Ectodermal cell (in vitro differentiated cells): ENCODE data around the gene DPH3.

ENCODE experiments used
- H3K27ac ChIP-seq: 2 replicates; pipeline ENCODE4 v1.7.0; 2013; ENCODE audit warnings: mild to moderate bottlenecking, low read depth, low read length; ENCODE audit not compliant: insufficient read depth, poor library complexity, severe bottlenecking
- H3K27me3 ChIP-seq: 2 replicates; pipeline ENCODE4 v1.7.0; 2013; ENCODE audit warnings: mild to moderate bottlenecking, low read length; ENCODE audit not compliant: insufficient read depth, control insufficient read depth, poor library complexity, severe bottlenecking
- H3K36me3 ChIP-seq: one replicate; pipeline ENCODE4 v1.7.0; 2013; ENCODE audit warnings: low read length; ENCODE audit not compliant: control insufficient read depth, insufficient read depth
- H3K4me1 ChIP-seq: one replicate; pipeline ENCODE4 v1.7.0; 2013; ENCODE audit warnings: low read length; ENCODE audit not compliant: control insufficient read depth, insufficient read depth
- H3K4me3 ChIP-seq: 2 replicates; pipeline ENCODE4 v1.7.0; 2013; ENCODE audit warnings: low read depth, low read length, control low read depth; ENCODE audit not compliant: insufficient read depth
- H3K9me3 ChIP-seq: 2 replicates; pipeline ENCODE4 v1.7.0; 2013; ENCODE audit warnings: mild to moderate bottlenecking, low read length, moderate library complexity; ENCODE audit not compliant: control insufficient read depth
- WGBS, 2 experiments: methylation state at CpG; one replicate each; pipeline ENCODE4 v1.1.7; 2013; ENCODE audit warnings: missing lambda C conversion rate in 2 of 2; 5-methylcytosine and 5-hydroxymethylcytosine counted together

Gene DPH3

GRCh38 chr3:16248556-16248955, 16.2 kb downstream of the DPH3 start:
- H3K27ac ChIP-seq: no peak overlapping the region
- no peaks in the 10 kb centered on the region for H3K27me3 ChIP-seq
- whole genome bisulfite sequencing, 2 experiments: 86 to 87% methylated on average over 5 of the region's 5 CpGs
- no peaks in the 10 kb centered on the region for H3K9me3 ChIP-seq
- H3K4me1 ChIP-seq: no peaks in the 10 kb centered on the region
- no peak overlapping the region for H3K4me3 ChIP-seq
- no peaks in the 10 kb centered on the region for H3K36me3 ChIP-seq

GRCh38 chr3:16247282-16248061, 17.3 kb downstream of the DPH3 start:
- Histone ChIP-seq H3K36me3 (no peaks in the 10 kb centered on the region), H3K27me3 (no peaks in the 10 kb centered on the region), H3K4me1 (no peaks in the 10 kb centered on the region), H3K9me3 (no peaks in the 10 kb centered on the region), H3K4me3 (no peak overlapping the region), H3K27ac (no peak overlapping the region)
- WGBS, 2 experiments: 43 to 45% methylated on average over 16 of the region's 17 CpGs

GRCh38 chr3:16245609-16246008, 19.1 kb downstream of the DPH3 start:
- no peaks in the 10 kb centered on the region for H3K36me3 ChIP-seq
- H3K27me3 ChIP-seq: no peaks in the 10 kb centered on the region
- H3K9me3 ChIP-seq: no peaks in the 10 kb centered on the region
- 95 to 96% methylated on average over 3 of the region's 3 CpGs for WGBS, 2 experiments
- no peak overlapping the region for H3K4me3 ChIP-seq
- H3K4me1 ChIP-seq: no peaks in the 10 kb centered on the region
- no peak overlapping the region for H3K27ac ChIP-seq

GRCh38 chr3:16243706-16244490, 20.8 kb downstream of the DPH3 start:
- Histone ChIP-seq H3K27ac (no peak overlapping the region), H3K9me3 (no peaks in the 10 kb centered on the region), H3K4me1 (no peaks in the 10 kb centered on the region), H3K27me3 (no peaks in the 10 kb centered on the region), H3K36me3 (no peaks in the 10 kb centered on the region), H3K4me3 (no peak overlapping the region)
- 89 to 92% methylated on average over 9 of the region's 9 CpGs for whole genome bisulfite sequencing, 2 experiments

- Histone ChIP-seq H3K4me1 (no peaks in the 10 kb centered on the region), H3K27ac (no peak overlapping the region), H3K36me3 (no peaks in the 10 kb centered on the region), H3K9me3 (no peaks in the 10 kb centered on the region), H3K27me3 (no peaks in the 10 kb centered on the region), H3K4me3 (no peak overlapping the region)
- WGBS, 2 experiments: 81 to 89% methylated on average over 5 of the region's 5 CpGs
Observed at GRCh38 chr3:16242177-16242576, 22.6 kb downstream of the DPH3 start.

GRCh38 chr3:16241225-16241624, 23.5 kb downstream of the DPH3 start:
- Histone ChIP-seq H3K4me1 (no peaks in the 10 kb centered on the region), H3K4me3 (no peak overlapping the region)

GRCh38 chr3:16240229-16241023, 24.3 kb downstream of the DPH3 start:
- H3K36me3 ChIP-seq: no peaks in the 10 kb centered on the region
- H3K27me3 ChIP-seq: no peaks in the 10 kb centered on the region
- no peak overlapping the region for H3K27ac ChIP-seq
- no peaks in the 10 kb centered on the region for H3K4me1 ChIP-seq
- no peaks in the 10 kb centered on the region for H3K9me3 ChIP-seq
- WGBS, 2 experiments: 92 to 93% methylated on average over 6 of the region's 6 CpGs
- no peak overlapping the region for H3K4me3 ChIP-seq

More at GRCh38 chr3:16241225-16241624, 23.5 kb downstream of the DPH3 start:
- Histone ChIP-seq H3K9me3 (no peaks in the 10 kb centered on the region), H3K27ac (no peak overlapping the region), H3K36me3 (no peaks in the 10 kb centered on the region), H3K27me3 (no peaks in the 10 kb centered on the region)
- 94 to 95% methylated on average over 5 of the region's 5 CpGs for WGBS, 2 experiments

GRCh38 chr3:16239780-16240179, 25.0 kb downstream of the DPH3 start:
- Histone ChIP-seq H3K4me1 (no peaks in the 10 kb centered on the region), H3K4me3 (no peak overlapping the region), H3K9me3 (no peaks in the 10 kb centered on the region), H3K27me3 (no peaks in the 10 kb centered on the region), H3K27ac (no peak overlapping the region), H3K36me3 (no peaks in the 10 kb centered on the region)
- WGBS, 2 experiments: 81 to 91% methylated on average over 3 to 4 of the region's 4 CpGs

GRCh38 chr3:16239086-16239770, 25.5 kb downstream of the DPH3 start:
- H3K27ac ChIP-seq: no peak overlapping the region
- H3K4me3 ChIP-seq: no peak overlapping the region
- no peaks in the 10 kb centered on the region for H3K36me3 ChIP-seq
- no peaks in the 10 kb centered on the region for H3K27me3 ChIP-seq
- no peaks in the 10 kb centered on the region for H3K9me3 ChIP-seq
- no peaks in the 10 kb centered on the region for H3K4me1 ChIP-seq
- WGBS, 2 experiments: 88 to 93% methylated on average over 3 of the region's 3 CpGs
